GM21825 (cell line): ENCODE data around the gene TPCN1.

ENCODE experiments used
- ATAC-seq: cut with Tn5 transposase; IDR thresholded peaks from one replicate; pipeline ENCODE4 v1.9.1; 2021; ENCODE audit warnings: mild to moderate bottlenecking, moderate library complexity; ENCODE audit not compliant: unreplicated experiment

Gene TPCN1

GRCh38 chr12:113221181-113221996, at the start of gene TPCN1:
TSS of gene TPCN1 (plus strand) at chr12:113221464. CDS start at chr12:113226853, 5,389 bp downstream.
- ATAC-seq = peak; percentile 83

GRCh38 chr12:113171543-113171942, 49.7 kb upstream of the TPCN1 start:
- ATAC-seq = no peak

- ATAC-seq = no peak
Observed at GRCh38 chr12:113172185-113172584, 49.1 kb upstream of the TPCN1 start.

GRCh38 chr12:113173081-113173698, 48.1 kb upstream of the TPCN1 start:
- peak; percentile 64 for ATAC-seq

- ATAC-seq = peak; percentile 48
Observed at GRCh38 chr12:113174461-113175384, 46.5 kb upstream of the TPCN1 start.

GRCh38 chr12:113179023-113179422, 42.2 kb upstream of the TPCN1 start:
- no peak for ATAC-seq

- no peak for ATAC-seq
Observed at GRCh38 chr12:113180333-113180732, 40.9 kb upstream of the TPCN1 start.

- no peak for ATAC-seq
Observed at GRCh38 chr12:113181975-113182374, 39.3 kb upstream of the TPCN1 start.

GRCh38 chr12:113183030-113183589, 38.2 kb upstream of the TPCN1 start:
- ATAC-seq = no peak

- peak; percentile 40 for ATAC-seq
Observed at GRCh38 chr12:113184098-113184899, 37.0 kb upstream of the TPCN1 start.

- ATAC-seq = peak; percentile 78
Observed at GRCh38 chr12:113184900-113185179, 36.4 kb upstream of the TPCN1 start.

- peak; percentile 43 for ATAC-seq
Observed at GRCh38 chr12:113185180-113186032, 35.9 kb upstream of the TPCN1 start, which contains the start of the genes DDX54 and RITA1. TSS of gene DDX54 (minus strand) at chr12:113185478. CDS start at chr12:113185451, 27 bp downstream. TSS of gene RITA1 (plus strand) at chr12:113185721. CDS start at chr12:113186747, 1,026 bp downstream.

- no peak for ATAC-seq
Observed at GRCh38 chr12:113186033-113186365, 35.3 kb upstream of the TPCN1 start.

- ATAC-seq = no peak
Observed at GRCh38 chr12:113186666-113187325, 34.5 kb upstream of the TPCN1 start.

- ATAC-seq = no peak
Observed at GRCh38 chr12:113189361-113189760, 31.9 kb upstream of the TPCN1 start.

- ATAC-seq = no peak
Observed at GRCh38 chr12:113190761-113191160, 30.5 kb upstream of the TPCN1 start.

GRCh38 chr12:113191227-113191626, 30.0 kb upstream of the TPCN1 start:
- ATAC-seq = no peak

GRCh38 chr12:113194971-113195391, 26.3 kb upstream of the TPCN1 start:
- no peak for ATAC-seq

GRCh38 chr12:113195598-113195997, 25.7 kb upstream of the TPCN1 start:
- no peak for ATAC-seq
